Stimulated activated CD8-positive, alpha-beta memory T cell treated with anti-CD3 and anti-CD28 coated beads, Interleukin-7, amount 100 ng/mL, for 48 hours (primary cell): Measurements from ENCODE around the gene PRKG1.
"Not testable (repeated sequence)": the region's sequence is repeated elsewhere in the genome, so short reads cannot be mapped to it uniquely, and the experiment has no call there.

Experiments used
- DNase-seq, 2 donors: peaks; one replicate each; pipeline ENCODE4 v3.0.0-alpha.2; 2020; ENCODE audit warnings: low read depth in 1 of 2; ENCODE audit errors: extremely low read depth in 1 of 2

PRKG1 gene

DNA sequence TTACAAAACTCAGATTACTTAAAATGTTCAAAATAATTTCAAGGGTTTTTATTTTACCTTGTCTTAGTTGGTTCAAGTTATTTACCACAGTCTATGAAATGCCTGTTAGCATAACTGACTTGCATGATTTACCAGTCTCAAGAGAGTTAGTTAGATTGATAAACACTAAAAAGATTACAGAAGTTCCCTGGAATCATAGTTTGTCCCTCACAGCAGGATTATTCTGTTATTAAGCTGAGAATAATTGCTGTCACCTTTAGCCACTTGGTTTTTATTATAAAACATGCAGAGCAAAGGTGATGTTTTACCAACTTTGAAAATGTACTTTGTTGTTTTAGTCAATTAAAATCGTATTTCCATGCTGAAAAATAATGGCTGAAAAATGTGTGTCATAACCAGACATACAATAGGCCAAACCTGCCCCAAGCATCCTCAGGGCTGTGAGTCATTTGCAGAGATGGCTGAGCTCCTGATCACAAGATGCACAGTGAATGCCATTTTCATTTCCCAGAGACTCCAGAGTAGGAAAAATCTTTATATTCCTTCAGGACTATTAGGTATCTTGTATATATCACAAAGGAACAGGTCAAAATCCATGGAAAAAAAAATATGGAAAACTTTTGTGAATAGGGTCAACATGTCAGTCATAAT lies 1152.0 kb downstream of the PRKG1 start:
- no peak for DNase-seq

DNA sequence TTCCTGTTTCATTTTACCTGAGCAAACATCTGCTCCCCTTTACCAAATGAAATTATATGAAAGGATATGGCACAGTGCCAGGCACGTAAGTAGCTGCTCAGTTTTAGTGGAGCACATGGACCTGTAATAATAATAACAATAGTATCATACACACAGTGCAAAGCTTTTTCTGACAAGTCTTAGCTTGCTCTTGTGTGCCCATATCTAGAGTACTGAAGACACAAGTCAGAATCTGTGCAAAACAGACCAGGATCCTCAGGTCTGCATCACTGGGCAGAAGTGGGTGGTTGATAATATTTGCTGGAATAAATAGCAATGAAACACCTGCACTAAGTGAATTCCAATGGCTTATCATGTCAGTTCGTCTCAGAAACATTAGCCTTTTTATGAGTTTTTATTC lies 1154.3 kb downstream of the PRKG1 start:
- DNase-seq = no peak

DNA sequence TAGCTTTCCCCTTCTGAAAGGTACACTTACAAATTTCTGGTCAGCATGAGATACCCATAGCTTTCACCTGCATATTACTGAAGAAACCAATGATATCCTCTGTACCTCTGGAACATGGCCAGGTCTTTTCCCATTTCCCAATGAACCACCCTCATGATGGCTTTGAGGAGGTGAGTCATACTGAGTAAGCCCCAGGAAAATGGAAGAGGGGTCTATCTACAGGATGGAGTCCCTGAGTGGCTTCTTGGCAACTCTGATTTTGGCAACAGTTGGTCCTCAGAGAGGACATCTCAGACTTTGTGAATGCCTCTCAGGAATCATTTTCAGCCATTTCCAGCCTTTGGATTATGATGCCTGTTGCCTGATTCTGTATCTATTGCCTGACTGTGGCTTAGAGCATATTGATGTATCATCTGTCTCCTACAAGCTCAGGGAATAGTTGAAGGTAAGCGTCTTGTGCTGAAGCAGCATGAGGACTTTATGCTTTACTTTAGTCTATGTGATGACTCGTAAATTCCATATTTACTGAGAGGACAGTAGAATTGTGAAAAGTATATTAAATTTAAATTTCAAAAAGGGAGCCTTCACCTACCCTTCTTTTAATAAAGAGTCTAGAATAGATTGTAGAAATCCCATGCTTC lies 1155.1 kb downstream of the PRKG1 start:
- DNase-seq = no peak

DNA sequence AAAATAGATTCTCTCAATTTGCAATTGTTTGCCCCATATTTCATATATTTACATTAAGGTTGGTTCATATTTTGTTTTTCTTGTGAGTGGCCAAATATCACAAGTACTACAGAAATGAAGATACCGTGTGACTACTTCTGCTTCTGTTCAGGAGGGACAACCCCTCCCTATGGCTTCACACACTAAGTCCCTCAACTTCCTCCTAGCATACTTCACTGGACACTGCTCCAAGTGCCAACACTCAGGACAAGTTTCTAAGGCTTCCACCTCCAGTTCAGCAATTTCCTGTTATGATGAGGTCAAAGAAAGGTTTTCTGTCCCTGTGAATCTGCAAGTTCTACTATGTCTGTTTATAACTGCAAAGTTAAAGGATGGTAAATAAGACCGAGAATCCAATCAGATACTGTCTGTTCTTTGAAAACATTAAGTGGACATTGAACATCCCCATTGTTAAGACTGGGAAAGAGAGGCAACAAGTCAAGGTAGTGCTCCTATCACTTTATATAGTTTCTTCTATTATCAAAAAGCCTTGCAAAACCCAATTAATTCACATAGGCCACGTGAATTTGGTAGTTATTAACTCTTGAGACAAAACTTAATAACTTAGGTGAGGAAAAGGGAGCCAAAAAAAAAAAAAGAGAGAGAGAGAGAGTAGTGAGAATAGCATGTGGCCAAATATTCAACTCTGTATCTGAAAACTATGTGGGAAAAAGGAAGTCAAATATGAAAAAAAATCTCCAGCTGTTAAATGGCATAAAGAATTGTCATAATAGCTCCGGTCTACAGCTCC lies 1158.5 kb downstream of the PRKG1 start:
- no peak for DNase-seq

DNA sequence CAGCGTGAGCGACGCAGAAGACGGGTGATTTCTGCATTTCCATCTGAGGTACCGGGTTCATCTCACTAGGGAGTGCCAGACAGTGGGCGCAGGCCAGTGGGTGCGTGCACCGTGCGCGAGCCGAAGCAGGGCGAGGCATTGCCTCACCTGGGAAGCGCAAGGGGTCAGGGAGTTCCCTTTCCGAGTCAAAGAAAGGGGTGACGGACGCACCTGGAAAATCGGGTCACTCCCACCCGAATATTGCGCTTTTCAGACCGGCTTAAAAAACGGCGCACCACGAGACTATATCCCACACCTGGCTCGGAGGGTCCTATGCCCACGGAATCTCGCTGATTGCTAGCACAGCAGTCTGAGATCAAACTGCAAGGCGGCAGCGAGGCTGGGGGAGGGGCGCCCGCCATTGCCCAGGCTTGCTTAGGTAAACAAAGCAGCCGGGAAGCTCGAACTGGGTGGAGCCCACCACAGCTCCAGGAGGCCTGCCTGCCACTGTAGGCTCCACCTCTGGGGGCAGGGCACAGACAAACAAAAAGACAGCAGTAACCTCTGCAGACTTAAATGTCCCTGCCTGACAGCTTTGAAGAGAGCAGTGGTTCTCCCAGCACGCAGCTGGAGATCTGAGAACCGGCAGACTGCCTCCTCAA lies 1159.2 kb downstream of the PRKG1 start:
- not testable (repeated sequence) for DNase-seq

DNA sequence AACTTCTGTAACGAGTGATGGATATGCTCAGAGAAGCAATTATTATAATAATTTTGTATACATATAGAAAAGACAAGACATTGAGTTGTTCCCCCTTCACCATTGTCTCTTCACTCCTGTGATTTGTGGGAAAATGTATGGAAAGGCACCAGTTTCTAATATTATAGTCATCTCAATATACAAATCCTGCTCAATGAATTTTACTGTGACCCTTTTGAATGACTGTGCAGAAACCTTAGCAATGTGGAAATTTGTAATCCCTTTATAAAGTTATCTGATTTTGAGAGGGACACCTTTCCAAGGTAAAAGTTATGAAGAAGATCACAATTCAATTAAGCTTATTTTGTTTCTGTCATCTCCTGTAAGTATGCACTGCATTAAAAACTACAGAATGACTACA lies 1165.5 kb downstream of the PRKG1 start:
- no peak for DNase-seq

DNA sequence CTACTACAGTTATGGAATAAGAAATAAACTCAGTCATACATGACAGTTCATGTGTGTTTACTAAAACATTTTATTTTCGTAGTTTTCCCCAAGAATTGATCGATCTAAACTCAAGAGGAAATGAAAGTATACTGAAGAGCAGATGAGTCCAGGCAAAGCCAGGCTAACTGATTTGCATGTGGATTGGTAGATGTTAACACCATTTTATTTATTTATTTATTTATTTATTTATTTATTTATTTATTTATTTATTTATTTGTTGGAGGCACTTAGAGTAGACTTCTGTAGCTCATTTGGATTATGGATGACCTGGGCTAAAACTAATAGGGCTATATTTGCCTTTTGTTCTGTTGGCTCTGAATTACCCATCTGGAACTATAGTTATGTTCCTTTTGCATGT lies 1171.3 kb downstream of the PRKG1 start:
- no peak for DNase-seq

DNA sequence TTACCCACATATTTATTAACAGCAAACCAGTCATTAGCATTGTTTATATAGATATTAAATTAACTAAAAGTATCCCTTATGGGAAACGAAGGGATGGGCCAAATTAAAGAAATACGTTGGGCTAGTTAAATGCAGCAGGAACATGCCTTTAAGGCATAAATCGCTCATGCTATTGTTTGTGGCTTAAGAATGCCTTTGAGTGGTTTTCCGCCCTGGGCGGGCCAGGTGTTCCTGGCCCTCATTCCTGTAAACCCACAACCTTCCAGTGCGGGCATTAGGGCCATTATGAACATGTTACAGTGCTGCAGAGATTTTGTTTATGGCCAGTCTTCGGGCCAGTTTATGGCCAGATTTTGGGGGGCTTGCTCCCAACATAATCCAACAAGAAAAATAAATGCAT lies 1173.6 kb downstream of the PRKG1 start:
- DNase-seq = not testable (repeated sequence)

DNA sequence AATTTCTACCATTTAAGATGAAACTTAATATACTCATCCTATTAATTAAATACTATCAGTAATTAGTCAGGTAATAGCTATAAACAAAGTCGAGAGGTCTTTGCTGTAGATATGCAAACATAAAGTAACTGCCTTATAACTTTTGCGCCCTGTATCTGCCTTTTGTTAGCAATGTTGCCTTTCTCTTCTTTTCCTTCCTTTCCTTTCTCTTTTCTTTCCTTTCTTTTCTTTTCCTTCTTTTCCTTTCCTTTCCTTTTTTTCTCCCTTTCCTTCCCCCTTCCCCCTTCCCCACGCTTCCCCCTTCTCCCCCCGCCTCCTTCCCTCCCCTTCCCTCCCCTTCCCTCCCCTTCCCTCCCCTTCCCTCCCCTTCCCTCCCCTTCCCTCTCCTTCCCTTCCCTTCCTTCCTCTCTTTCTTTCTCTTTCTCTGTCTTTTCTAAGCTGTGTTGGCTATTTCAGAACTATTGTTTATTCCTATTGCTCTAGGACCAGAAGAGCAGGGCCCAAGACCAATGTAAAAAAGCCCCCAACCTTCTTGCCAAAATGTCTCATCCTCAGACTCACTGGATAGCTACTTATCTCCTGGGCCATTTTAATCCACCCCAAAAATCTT lies 1174.5 kb downstream of the PRKG1 start:
- DNase-seq = no peak

DNA sequence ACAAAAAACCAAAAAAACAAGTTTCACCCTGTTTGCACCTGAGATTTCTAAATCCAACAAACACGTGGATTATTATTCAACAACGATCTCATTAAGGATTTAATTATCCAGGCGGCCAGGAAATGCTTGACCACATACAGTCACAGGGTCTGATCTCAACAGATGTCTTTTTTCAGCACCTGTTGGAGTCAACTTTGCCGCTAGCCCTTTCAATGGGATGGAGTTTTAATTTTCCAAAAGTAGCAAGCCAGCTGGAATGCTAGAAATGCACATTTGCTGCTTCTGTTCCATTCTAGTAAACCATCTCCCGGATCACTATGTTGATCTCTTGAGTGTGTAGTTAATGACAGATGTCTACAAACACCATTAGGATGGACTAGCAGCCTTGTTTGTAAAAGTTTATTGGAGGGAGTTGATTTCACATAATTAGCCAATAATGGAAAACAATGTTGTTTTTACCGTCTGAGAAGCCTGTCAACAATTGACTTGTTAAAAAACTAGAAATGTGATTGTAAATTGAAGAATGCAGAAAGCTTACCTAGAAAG lies 1175.6 kb downstream of the PRKG1 start:
- no peak for DNase-seq

DNA sequence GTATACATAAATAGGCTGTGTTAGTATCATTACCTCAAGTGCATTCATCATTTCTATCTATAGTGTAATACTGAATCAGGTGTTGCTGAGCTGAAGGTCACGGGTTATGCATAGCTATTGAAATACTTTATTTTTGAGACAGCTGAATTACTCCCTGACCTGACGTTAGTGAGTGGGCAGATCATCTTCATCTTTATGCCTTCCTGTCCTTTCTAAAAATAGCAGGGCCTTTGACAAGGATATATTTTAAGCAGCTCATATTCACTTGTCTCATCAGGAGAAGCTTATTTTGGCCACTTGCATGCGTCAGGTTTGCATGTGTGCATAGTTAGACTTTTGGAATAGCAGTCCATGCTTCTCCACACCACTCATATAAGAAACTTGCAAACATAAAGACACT lies 1176.2 kb downstream of the PRKG1 start:
- DNase-seq = no peak

DNA sequence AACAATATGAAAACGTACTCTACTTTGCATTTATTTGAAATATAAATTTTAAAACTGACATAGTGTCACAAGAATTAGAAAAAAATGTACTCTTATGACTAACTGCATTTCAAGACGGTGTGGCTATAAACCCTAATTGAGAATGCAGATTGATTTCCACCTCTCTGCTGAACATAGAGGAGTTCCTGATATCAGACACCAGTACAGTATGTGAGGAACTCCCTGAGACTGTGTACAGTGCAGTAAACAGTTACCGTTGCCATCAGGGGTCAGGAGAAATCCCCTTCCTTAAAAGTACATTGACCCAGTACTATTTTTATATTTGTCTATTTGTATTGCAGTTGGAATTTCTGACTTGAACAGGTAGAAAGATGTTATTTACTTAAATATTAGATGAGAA lies 1178.0 kb downstream of the PRKG1 start:
- DNase-seq = no peak

DNA sequence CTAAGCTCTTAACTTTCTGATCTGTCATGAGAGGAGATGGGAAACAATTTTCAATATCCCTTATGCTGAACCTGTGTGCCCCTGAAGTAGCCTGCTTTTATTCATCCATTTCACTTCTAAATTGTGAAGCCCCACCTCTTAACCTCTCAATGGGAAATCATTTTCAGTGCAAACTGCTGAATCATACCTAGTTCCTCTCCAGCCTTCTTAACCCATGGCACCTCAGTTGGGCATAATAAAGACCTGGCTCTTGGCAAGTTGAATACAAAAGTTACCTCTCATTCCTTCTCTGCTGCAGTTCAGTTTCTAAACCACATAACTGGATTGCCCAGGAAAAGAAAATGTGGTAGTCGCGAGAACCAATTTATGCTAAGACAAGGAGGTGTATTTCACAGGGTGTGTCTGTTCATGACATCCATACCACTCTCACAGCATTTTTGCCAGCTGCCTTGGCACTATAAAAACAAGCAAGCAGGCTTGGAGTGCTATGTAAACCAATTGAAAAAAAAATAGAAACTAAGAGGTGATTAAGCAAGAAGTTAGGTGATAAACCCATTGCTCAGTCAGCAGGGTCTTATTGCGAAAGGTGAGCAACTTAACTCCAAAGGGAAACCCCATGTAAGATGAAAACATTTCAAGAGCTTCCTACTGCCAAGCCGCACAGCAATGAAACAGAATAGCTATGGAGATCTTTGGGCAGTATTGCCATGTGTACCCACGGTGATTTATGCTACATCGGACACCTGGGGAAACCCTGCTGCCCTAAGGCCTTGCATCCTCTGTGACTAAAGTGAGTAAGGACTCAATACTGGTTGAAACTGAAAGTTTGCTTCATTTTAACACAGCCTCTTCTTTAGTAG lies 1182.8 kb downstream of the PRKG1 start:
- DNase-seq = no peak

DNA sequence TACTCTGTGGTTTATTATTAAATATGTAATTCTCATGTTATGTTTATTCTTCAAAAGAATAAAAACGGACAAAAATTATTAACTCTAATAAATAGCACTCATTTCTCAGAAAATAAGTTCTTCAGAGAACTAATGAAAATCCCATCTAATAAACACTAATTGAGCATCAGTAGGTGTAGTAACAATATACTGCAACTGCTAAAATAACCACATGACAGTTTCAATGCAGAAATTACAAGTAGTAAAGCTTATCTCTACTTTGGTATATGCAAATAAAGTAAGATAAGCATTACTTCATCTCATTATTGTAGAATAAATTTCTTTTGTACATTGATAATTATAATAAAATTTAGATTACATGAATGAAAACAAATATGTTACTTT lies 1183.4 kb downstream of the PRKG1 start:
- no peak for DNase-seq

DNA sequence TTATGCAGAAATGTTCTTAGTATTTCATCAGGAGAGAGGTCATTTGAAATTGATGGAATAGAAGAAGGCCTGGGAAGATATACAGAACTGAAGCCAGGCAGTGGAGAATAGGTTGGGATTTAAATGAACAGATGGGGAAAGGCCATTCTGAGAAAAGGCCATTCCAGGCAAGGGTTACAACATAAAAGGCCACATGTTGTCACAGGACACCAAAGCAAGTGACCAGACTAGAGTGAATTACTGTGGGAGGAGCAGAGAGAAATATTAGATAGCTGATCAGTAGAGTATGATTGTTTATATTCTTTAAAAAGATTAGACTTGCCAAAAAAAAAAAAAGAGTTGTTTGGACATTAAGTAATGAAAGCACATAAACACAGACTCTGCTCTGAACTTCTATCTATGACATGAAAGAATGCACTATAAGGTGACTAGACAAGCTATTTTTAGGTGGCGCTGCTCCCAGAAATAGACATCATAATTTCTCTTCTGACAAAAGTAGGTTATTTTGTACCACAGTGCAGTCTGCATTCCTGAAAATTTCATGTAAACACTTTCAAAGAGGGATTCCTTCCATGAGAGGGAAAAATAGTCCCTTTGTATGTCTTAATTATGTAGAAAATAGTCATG lies 1184.6 kb downstream of the PRKG1 start:
- DNase-seq = no peak

DNA sequence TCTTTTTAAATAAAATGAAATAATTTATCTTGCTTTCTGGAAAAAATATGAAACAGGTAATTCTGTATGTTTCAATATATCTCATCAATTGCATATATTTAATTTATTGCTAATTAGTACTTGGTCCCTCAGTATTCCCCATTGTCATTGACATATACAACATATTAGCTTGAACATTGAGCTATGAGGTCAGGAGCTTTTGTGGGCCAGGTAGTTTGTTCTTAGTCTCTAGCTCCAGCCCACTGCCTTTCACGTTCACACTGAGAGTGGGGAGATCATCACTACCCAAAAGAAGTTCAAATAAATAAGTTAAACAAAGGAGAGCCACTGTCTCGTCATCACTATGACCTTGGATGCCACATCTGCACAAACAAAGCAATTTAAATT lies 1185.1 kb downstream of the PRKG1 start:
- DNase-seq = no peak

DNA sequence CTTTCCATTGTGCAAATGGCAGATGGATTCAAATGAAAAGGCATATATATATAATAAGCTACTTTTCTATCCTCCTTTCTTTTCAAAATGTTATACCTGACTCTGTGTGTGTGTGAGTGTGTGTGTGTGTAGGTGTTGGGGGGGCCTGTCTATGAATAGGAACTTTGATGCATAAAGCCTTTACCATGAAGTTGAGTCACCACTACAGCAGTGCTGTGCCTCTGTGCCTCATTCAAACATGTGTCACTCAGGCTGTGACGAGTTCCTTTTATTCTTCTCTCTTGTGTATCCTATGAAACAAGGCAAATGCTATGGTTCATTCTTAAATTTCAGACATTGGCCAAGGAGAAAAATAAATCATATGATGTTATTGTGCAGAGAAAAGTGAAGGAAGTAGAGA lies 1187.1 kb downstream of the PRKG1 start:
- no peak for DNase-seq

DNA sequence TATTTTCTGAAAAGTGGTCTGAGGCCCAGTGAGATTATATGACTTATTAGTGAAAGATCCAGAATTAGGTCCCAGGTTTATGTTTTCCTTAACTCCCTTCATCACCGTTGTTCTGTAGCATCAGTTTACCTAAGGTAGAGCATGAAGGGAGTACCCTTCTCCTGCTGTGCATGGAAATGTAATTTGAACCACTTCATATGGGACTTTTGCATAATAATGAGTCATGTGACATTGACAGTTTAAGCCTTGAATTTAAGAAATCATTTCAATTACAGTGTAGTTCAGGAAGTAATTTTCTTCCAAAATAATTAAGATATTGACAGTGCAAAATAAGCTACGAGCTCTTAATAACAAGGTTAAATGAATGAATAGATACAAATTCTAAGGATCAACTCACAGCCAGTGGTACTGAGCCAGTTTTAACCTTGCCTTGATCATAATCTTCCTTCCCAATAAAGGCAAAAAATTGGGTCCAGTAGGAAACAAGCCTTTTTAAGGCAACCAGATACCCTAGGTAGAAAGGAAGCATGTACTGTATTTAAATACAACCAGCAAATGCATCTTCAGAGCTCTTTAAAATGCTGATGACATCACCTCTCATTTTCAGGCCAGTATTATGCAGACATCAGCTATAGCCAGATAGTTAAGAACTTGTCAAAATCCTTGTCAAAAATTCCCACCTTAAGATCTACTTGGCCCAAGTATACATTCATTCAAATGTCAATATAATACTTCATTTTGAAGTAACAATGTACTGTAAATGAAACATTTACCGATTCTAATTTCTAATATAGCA lies 1191.0 kb downstream of the PRKG1 start:
- DNase-seq = no peak

DNA sequence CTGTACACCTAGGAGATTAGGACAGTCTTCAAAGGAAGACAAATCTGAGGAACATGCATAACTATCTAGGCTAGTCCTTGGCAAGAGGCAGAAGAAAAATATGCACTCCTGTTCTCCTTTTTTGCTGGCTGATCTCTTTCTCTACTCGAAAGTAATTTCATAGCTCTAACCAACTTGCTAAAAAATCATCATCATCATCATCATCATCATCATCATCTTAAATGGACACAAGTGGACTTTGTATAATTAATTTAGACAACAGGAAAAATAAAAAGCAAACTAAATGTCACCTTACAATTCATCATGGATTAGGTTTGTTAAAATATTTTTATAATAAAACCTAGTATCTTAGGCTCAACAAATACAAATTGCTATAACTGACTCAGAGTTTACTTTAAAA lies 1192.6 kb downstream of the PRKG1 start:
- no peak for DNase-seq
